ENCODE results near the gene ARPC4. TPM values are rescaled to one million over a fixed set of nuclear protein-coding genes. Genes with fewer than 3 reads are reported as not detected.

ARPC4 gene
- polyA plus RNA-seq, 2 of the 4 experiments (the other 2 are of a cell fraction) = 140 to 298 TPM

DNA sequence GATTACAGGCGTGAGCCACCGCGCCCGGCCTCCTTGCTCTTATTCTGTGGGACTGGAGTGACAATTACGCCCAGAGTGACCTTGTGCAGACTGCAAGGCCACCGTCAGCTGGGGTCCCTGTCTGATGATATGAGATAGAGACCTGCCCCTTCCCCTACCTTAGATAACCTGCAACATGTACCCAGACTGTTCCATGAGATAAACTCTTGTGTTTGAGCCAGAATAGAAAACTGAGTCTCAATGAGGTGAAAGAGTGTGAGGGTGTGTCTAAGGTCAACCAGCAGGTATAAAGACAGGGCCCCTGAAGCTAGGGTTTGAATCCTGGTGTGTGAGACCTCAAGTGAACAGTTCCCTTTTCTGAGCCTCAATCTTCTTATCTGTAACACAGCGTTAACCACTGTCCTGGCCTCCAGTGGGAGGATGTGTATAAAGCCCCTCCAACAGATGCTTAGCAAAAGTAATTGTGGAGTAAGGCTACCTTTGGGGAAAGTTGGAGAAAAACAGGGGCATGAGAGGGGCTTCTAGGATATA is 6.6 kb upstream of the ARPC4 start:
- H3K4me3 ChIP-seq = no peak overlapping the region
- DNase-seq (ENCODE audit: low read depth in 1 of 2, low spot score in 1 of 2) (no peak), ATAC-seq (no peak), FAIRE-seq (no peak)
- no peak overlapping the region for H3K4me2 ChIP-seq
- TF ChIP-seq RFX5 (IDR thresholded peaks at IDR 0.05) (no peak), HDAC2 (IDR thresholded peaks at IDR 0.05) (no peak), FOXS1 (CRISPR knock-in tag; IDR thresholded peaks at IDR 0.05) (no peak), TP53 (CRISPR knock-in tag; IDR thresholded peaks at IDR 0.05) (no peak), NR3C1 (IDR thresholded peaks at IDR 0.05) (no peak), EHF (CRISPR knock-in tag; IDR thresholded peaks at IDR 0.05) (no peak), KDM5A (IDR thresholded peaks at IDR 0.05) (no peak), GATA3 (IDR thresholded peaks at IDR 0.05; ENCODE audit: borderline replicate concordance) (no peak), JUN (IDR thresholded peaks at IDR 0.05) (no peak), KDM1A (IDR thresholded peaks at IDR 0.05; ENCODE audit: low read depth) (no peak)
- TF ChIP-seq, protein P1, sequence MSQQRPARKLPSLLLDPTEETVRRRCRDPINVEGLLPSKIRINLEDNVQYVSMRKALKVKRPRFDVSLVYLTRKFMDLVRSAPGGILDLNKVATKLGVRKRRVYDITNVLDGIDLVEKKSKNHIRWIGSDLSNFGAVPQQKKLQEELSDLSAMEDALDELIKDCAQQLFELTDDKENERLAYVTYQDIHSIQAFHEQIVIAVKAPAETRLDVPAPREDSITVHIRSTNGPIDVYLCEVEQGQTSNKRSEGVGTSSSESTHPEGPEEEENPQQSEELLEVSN (IDR thresholded peaks at IDR 0.05; ENCODE audit: borderline replicate concordance, low read depth) = no peak
- H3K4me1 ChIP-seq = peaks cover 7% of the 10 kb centered on the region; the same call in 2 of the 3 replicates
- ChIA-PET POLR2A (no interaction called here), CTCF (interaction anchor here (0.6 to 1.5 kb wide), 3 partner anchors 8 to 327 kb away, joined by 3 to 4 read pairs (median 3); no protein-coding TSS in a partner anchor)
- H3K9me3 ChIP-seq = no peaks in the 10 kb centered on the region
- 97% methylated on average over 6 of the region's 7 CpGs for WGBS (ENCODE audit: missing lambda C conversion rate)
- no peak overlapping the region for H3K27ac ChIP-seq

DNA sequence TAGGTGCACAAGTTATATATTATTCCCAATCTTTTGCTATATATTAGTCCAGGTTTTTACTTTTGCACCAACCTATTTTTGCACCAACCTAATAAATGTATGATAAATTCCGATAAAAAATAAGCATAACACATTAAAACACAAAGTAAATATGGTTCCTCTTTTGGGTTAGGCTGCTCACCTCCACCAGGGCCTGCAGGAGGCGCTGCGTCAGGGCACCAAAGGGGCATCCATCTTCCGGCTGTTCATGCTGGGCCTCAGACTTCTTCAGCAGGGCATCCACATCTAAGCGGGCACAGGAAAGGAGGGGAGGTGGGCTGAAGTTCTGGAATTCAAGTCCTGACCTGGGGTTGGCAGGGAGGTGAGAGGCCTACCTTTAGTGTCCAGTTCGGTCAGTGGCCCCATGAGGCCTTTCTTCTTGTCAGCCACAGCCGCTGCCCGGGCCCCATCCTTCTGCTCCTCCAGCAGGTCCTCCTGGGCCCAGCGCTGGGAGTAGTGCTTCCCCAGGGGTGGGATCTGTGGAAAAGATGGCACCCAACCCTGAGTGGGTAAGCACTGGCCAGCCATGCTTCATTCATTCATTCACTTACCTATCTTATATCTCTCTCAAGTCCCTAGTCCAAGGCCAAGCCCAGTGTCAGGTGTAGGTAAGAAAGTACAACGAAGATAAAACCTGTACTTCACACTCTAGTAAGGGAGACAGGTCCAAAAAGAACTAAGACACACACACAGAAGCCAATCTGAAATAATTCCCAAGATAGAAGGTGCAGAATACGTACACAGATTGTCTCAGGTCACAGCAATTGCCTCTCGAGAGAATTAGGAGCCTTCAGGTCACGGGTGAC is 5.8 kb upstream of the ARPC4 start:
- TF ChIP-seq, protein P2, sequence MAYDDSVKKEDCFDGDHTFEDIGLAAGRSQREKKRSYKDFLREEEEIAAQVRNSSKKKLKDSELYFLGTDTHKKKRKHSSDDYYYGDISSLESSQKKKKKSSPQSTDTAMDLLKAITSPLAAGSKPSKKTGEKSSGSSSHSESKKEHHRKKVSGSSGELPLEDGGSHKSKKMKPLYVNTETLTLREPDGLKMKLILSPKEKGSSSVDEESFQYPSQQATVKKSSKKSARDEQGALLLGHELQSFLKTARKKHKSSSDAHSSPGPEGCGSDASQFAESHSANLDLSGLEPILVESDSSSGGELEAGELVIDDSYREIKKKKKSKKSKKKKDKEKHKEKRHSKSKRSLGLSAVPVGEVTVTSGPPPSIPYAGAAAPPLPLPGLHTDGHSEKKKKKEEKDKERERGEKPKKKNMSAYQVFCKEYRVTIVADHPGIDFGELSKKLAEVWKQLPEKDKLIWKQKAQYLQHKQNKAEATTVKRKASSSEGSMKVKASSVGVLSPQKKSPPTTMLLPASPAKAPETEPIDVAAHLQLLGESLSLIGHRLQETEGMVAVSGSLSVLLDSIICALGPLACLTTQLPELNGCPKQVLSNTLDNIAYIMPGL (CRISPR knock-in tag; IDR thresholded peaks at IDR 0.05; ENCODE audit: borderline replicate concordance) = no peak
- TF ChIP-seq JUNB (IDR thresholded peaks at IDR 0.05) (no peak), FOSB (CRISPR knock-in tag; IDR thresholded peaks at IDR 0.05) (no peak), ZFP36 (IDR thresholded peaks at IDR 0.05; ENCODE audit: borderline replicate concordance, partially characterized antibody) (no peak), RARB (CRISPR knock-in tag; IDR thresholded peaks at IDR 0.05) (no peak), KDM1A (IDR thresholded peaks at IDR 0.05; ENCODE audit: low read depth) (no peak)
- TF ChIP-seq, protein P3, sequence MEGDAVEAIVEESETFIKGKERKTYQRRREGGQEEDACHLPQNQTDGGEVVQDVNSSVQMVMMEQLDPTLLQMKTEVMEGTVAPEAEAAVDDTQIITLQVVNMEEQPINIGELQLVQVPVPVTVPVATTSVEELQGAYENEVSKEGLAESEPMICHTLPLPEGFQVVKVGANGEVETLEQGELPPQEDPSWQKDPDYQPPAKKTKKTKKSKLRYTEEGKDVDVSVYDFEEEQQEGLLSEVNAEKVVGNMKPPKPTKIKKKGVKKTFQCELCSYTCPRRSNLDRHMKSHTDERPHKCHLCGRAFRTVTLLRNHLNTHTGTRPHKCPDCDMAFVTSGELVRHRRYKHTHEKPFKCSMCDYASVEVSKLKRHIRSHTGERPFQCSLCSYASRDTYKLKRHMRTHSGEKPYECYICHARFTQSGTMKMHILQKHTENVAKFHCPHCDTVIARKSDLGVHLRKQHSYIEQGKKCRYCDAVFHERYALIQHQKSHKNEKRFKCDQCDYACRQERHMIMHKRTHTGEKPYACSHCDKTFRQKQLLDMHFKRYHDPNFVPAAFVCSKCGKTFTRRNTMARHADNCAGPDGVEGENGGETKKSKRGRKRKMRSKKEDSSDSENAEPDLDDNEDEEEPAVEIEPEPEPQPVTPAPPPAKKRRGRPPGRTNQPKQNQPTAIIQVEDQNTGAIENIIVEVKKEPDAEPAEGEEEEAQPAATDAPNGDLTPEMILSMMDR (IDR thresholded peaks at IDR 0.05) = peak; percentile 36; the same call in 2 of the 3 replicates
- POLR2A ChIA-PET = no interaction called here
- Histone ChIP-seq H3K9me3 (no peaks in the 10 kb centered on the region), H3K4me1 (peaks cover 12% of the 10 kb centered on the region; the same call in 2 of the 3 replicates), H3K4me3 (no peak overlapping the region), H3K27ac (no peak overlapping the region), H3K4me2 (no peak overlapping the region)
- no peak for FAIRE-seq
- ATAC-seq = peak in 1 of 2 experiments; percentile 41; a peak in 2 of 6 replicates
- CTCF ChIA-PET = interaction anchor here (0.7 to 1.5 kb wide), 3 partner anchors 9 to 47 kb away, joined by 3 read pairs; no protein-coding TSS in a partner anchor
- DNase-seq (ENCODE audit: low read depth in 1 of 2, low spot score in 1 of 2) = no peak
- WGBS (ENCODE audit: missing lambda C conversion rate) = 85% methylated on average over 13 of the region's 13 CpGs

DNA sequence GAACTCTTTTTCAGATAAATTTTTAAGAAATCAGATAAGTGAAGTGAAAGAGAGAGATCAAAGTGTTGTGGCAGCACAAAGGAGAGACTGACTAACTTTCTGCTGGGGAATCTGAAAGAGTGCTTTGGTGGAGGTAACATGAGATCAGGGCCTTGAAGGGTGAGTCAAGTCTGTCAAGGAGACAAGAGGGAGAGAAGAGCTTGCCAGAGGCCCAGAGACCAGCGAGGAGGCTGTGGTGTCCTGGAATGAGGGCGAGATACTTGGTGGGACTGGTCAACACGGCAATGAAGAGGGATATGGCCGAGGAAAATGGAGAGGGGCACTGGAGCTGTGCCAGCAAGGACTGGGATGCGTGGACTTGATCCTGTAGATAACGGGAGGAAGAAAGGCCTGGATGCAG is 5.2 kb upstream of the ARPC4 start:
- Histone ChIP-seq H3K4me3 (no peak overlapping the region), H3K4me2 (no peak overlapping the region), H3K27ac (no peak overlapping the region), H3K4me1 (peaks cover 12% of the 10 kb centered on the region; the same call in 2 of the 3 replicates), H3K9me3 (no peaks in the 10 kb centered on the region)
- DNase-seq (ENCODE audit: low read depth in 1 of 2, low spot score in 1 of 2) = no peak
- no peak for FAIRE-seq
- ChIA-PET CTCF (interaction anchor here (0.7 to 1.1 kb wide), 3 partner anchors 10 to 47 kb away, joined by 3 read pairs; no protein-coding TSS in a partner anchor), POLR2A (no interaction called here)
- TF ChIP-seq, protein P4, sequence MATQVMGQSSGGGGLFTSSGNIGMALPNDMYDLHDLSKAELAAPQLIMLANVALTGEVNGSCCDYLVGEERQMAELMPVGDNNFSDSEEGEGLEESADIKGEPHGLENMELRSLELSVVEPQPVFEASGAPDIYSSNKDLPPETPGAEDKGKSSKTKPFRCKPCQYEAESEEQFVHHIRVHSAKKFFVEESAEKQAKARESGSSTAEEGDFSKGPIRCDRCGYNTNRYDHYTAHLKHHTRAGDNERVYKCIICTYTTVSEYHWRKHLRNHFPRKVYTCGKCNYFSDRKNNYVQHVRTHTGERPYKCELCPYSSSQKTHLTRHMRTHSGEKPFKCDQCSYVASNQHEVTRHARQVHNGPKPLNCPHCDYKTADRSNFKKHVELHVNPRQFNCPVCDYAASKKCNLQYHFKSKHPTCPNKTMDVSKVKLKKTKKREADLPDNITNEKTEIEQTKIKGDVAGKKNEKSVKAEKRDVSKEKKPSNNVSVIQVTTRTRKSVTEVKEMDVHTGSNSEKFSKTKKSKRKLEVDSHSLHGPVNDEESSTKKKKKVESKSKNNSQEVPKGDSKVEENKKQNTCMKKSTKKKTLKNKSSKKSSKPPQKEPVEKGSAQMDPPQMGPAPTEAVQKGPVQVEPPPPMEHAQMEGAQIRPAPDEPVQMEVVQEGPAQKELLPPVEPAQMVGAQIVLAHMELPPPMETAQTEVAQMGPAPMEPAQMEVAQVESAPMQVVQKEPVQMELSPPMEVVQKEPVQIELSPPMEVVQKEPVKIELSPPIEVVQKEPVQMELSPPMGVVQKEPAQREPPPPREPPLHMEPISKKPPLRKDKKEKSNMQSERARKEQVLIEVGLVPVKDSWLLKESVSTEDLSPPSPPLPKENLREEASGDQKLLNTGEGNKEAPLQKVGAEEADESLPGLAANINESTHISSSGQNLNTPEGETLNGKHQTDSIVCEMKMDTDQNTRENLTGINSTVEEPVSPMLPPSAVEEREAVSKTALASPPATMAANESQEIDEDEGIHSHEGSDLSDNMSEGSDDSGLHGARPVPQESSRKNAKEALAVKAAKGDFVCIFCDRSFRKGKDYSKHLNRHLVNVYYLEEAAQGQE (IDR thresholded peaks at IDR 0.05) = no peak
- no peak for TF ChIP-seq PHF8 (IDR thresholded peaks at IDR 0.05; ENCODE audit: borderline replicate concordance, low read depth)
- WGBS (ENCODE audit: missing lambda C conversion rate) = 88% methylated on average over 6 of the region's 6 CpGs
- no peak for ATAC-seq

Measured in A549 (cell line).